ENCODE results near the gene COL15A1.

DNA sequence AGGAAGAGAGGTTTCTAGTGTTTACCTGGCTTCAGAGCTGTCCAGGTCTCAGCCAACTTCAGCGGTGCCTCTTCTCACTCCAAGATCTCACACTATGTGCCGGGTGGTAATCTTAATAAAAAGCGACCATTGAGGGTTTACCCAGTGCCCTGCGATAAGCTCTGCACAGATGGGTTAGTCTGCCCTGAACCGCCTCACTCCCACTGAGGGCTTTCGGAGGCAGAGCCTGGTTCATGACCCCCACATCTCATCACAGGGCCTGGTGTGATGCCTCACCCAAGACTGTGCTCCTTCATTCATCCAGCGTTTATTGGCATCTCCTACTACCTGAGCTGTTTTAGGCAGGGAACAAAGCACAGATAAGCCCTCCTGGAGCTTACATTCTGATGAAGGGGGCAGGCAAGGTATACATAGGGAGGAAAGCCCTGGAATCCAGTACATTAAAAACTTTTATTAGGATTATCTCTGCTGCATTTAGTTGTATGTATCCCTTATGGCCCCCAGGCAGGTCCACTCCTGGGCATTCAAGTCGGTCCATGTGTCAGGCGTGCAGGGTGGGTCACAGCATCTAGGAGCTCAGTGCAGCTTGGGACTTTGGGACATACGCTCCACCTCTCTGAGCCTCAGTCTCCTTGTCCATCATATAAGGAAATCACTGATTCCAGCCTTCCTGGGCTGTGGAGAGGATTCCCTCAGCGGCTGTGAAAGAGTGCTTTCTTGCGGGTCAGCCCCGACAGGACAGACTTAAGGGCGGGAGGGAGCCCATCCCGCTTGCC lies 613 bp upstream of the COL15A1 start:
- TF ChIP-seq, protein P1, sequence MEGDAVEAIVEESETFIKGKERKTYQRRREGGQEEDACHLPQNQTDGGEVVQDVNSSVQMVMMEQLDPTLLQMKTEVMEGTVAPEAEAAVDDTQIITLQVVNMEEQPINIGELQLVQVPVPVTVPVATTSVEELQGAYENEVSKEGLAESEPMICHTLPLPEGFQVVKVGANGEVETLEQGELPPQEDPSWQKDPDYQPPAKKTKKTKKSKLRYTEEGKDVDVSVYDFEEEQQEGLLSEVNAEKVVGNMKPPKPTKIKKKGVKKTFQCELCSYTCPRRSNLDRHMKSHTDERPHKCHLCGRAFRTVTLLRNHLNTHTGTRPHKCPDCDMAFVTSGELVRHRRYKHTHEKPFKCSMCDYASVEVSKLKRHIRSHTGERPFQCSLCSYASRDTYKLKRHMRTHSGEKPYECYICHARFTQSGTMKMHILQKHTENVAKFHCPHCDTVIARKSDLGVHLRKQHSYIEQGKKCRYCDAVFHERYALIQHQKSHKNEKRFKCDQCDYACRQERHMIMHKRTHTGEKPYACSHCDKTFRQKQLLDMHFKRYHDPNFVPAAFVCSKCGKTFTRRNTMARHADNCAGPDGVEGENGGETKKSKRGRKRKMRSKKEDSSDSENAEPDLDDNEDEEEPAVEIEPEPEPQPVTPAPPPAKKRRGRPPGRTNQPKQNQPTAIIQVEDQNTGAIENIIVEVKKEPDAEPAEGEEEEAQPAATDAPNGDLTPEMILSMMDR (IDR thresholded peaks at IDR 0.05): no peak
- TF ChIP-seq EZH2 (IDR thresholded peaks at IDR 0.05; ENCODE audit: borderline replicate concordance, insufficient read depth, low read depth, low read length, poor library complexity, severe bottlenecking): no peak
